Measurements from ENCODE around the gene GNA12.

DNA sequence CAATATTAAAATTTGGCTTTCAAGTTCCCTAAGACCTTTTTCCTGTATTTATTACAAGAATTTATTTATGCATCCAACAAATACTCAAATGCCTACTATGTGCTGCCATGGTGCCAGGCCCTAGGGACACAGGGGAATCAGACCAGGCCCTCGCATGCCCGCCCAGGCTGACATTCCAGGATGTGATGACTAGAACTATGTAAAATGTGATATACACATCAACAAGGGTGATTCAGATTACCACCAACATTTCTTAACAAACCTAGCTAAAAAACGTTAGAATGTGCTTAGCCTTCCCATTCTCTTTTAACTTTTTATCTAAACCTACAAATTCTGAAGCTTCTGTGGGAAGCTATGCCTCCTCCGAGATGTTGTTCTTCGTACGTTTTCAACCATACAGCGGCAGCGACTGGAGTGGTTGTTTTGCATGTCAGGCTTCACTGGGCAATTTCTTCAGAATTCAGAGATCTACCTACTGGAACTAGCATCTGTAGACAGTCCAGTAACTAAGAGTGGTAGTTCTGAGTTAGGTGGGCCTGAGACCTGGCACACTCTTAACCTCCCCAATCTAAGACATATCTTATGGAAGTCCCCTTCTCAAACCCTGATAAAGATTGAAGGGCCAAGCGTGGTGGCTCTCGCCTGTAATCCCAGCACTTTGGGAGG is 22.1 kb downstream of the GNA12 start:
- TF ChIP-seq, protein P1, sequence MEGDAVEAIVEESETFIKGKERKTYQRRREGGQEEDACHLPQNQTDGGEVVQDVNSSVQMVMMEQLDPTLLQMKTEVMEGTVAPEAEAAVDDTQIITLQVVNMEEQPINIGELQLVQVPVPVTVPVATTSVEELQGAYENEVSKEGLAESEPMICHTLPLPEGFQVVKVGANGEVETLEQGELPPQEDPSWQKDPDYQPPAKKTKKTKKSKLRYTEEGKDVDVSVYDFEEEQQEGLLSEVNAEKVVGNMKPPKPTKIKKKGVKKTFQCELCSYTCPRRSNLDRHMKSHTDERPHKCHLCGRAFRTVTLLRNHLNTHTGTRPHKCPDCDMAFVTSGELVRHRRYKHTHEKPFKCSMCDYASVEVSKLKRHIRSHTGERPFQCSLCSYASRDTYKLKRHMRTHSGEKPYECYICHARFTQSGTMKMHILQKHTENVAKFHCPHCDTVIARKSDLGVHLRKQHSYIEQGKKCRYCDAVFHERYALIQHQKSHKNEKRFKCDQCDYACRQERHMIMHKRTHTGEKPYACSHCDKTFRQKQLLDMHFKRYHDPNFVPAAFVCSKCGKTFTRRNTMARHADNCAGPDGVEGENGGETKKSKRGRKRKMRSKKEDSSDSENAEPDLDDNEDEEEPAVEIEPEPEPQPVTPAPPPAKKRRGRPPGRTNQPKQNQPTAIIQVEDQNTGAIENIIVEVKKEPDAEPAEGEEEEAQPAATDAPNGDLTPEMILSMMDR (optimal IDR thresholded peaks at IDR 0.05 in 1 of 3, IDR thresholded peaks at IDR 0.05 in 1 of 3, conservative IDR thresholded peaks at IDR 0.05 in 1 of 3; ENCODE audit: extremely low read depth in 1 of 3, insufficient read depth in 2 of 3, low read length in 3 of 3): no peak
- no peak for TF ChIP-seq EZH2 (IDR thresholded peaks at IDR 0.05; ENCODE audit: low read length)

Data from keratinocyte (primary cell).